PC-3 (cell line): Measurements from ENCODE around the gene EDAR.

Source experiments
- CTCF ChIP-seq: fragments of 300-600 bp; sonication (generic); conservative IDR thresholded peaks from 2 replicates; pipeline ENCODE4 v1.5.1; 2017; ENCODE audit warnings: antibody characterized with exemption, low read depth, mild to moderate bottlenecking, low read length
- EZH2 ChIP-seq: fragments of 300-600 bp; sonication (generic); IDR thresholded peaks from one replicate; pipeline ENCODE4 v1.6.1; 2017; ENCODE audit warnings: antibody characterized with exemption, mild to moderate bottlenecking, low read length; ENCODE audit not compliant: unreplicated experiment

- TF ChIP-seq EZH2: no peak
- TF ChIP-seq CTCF: no peak
These were observed 784 bp downstream of the EDAR start for GRCh38 chr2:108988076-108988795.
